Nephron (organoid): ENCODE data around the gene TRIM2.

Source experiments
- H3K27ac Mint-ChIP-seq, 3 experiments: 2 replicates each; pipeline ENCODE4 v1.8.0; 2020; ENCODE audit warnings: mixed read lengths in 3 of 3, mild to moderate bottlenecking in 2 of 3, moderate library complexity in 1 of 3
- H3K27me3 Mint-ChIP-seq: 2 replicates; pipeline ENCODE4 v1.8.0; 2021; ENCODE audit warnings: low read depth, mild to moderate bottlenecking, moderate library complexity, mixed read lengths
- H3K36me3 Mint-ChIP-seq: 2 replicates; pipeline ENCODE4 v1.8.0; 2020; ENCODE audit warnings: low read depth, mixed read lengths
- H3K4me1 Mint-ChIP-seq: 2 replicates; pipeline ENCODE4 v1.8.0; 2020; ENCODE audit warnings: mixed read lengths
- H3K4me3 Mint-ChIP-seq, 3 experiments: 2 replicates each; pipeline ENCODE4 v1.8.0; 2020; ENCODE audit warnings: mild to moderate bottlenecking in 3 of 3, mixed read lengths in 3 of 3, moderate library complexity in 2 of 3
- H3K9me3 Mint-ChIP-seq: 2 replicates; pipeline ENCODE4 v1.8.0; 2020; ENCODE audit warnings: mixed read lengths
- CTCF ChIP-seq, 3 experiments: fragments of 200-600 bp; sonication (generic); IDR thresholded peaks; one replicate each; pipeline ENCODE4 v1.5.0; 2021; ENCODE audit warnings: antibody characterized with exemption in 3 of 3; ENCODE audit not compliant: unreplicated experiment in 3 of 3

TRIM2 gene

GRCh38 chr4:153174821-153175567, 29.2 kb upstream of the TRIM2 start:
- no peaks in the 10 kb centered on the region for H3K4me1 Mint-ChIP-seq
- H3K4me3 Mint-ChIP-seq = no peak overlapping the region
- H3K36me3 Mint-ChIP-seq = no peaks in the 10 kb centered on the region
- H3K9me3 Mint-ChIP-seq = no peaks in the 10 kb centered on the region
- no peak for TF ChIP-seq CTCF (IDR thresholded peaks at IDR 0.05; ENCODE audit: unreplicated experiment in 3 of 3)
- H3K27me3 Mint-ChIP-seq = peaks cover 5% of the 10 kb centered on the region
- H3K27ac Mint-ChIP-seq = no peak overlapping the region

- Mint-ChIP-seq H3K9me3 (no peaks in the 10 kb centered on the region), H3K4me1 (no peaks in the 10 kb centered on the region), H3K27me3 (peaks cover 5% of the 10 kb centered on the region), H3K36me3 (no peaks in the 10 kb centered on the region), H3K27ac (no peak overlapping the region), H3K4me3 (no peak overlapping the region)
- no peak for TF ChIP-seq CTCF (IDR thresholded peaks at IDR 0.05; ENCODE audit: unreplicated experiment in 3 of 3)
Measured at GRCh38 chr4:153176938-153177337, 27.3 kb upstream of the TRIM2 start.

- Mint-ChIP-seq H3K27me3 (no peaks in the 10 kb centered on the region), H3K4me1 (no peaks in the 10 kb centered on the region), H3K9me3 (no peaks in the 10 kb centered on the region), H3K27ac (no peak overlapping the region), H3K4me3 (no peak overlapping the region), H3K36me3 (no peaks in the 10 kb centered on the region)
- TF ChIP-seq CTCF (IDR thresholded peaks at IDR 0.05; ENCODE audit: unreplicated experiment in 3 of 3) = no peak
Measured at GRCh38 chr4:153177841-153178240, 26.4 kb upstream of the TRIM2 start.

- no peak overlapping the region for H3K27ac Mint-ChIP-seq
- H3K4me1 Mint-ChIP-seq = no peaks in the 10 kb centered on the region
- H3K4me3 Mint-ChIP-seq = no peak overlapping the region
- no peaks in the 10 kb centered on the region for H3K27me3 Mint-ChIP-seq
- H3K36me3 Mint-ChIP-seq = no peaks in the 10 kb centered on the region
- TF ChIP-seq CTCF (IDR thresholded peaks at IDR 0.05; ENCODE audit: unreplicated experiment in 3 of 3) = no peak
- no peaks in the 10 kb centered on the region for H3K9me3 Mint-ChIP-seq
Measured at GRCh38 chr4:153179100-153179499, 25.1 kb upstream of the TRIM2 start.

- Mint-ChIP-seq H3K36me3 (no peaks in the 10 kb centered on the region), H3K27ac (no peak overlapping the region), H3K4me1 (no peaks in the 10 kb centered on the region), H3K9me3 (no peaks in the 10 kb centered on the region), H3K4me3 (no peak overlapping the region), H3K27me3 (no peaks in the 10 kb centered on the region)
- TF ChIP-seq CTCF (IDR thresholded peaks at IDR 0.05; ENCODE audit: unreplicated experiment in 3 of 3) = no peak
Measured at GRCh38 chr4:153181293-153181692, 22.9 kb upstream of the TRIM2 start.

- H3K36me3 Mint-ChIP-seq = no peaks in the 10 kb centered on the region
- TF ChIP-seq CTCF (IDR thresholded peaks at IDR 0.05; ENCODE audit: unreplicated experiment in 3 of 3) = no peak
- no peaks in the 10 kb centered on the region for H3K27me3 Mint-ChIP-seq
- H3K9me3 Mint-ChIP-seq = no peaks in the 10 kb centered on the region
- no peak overlapping the region for H3K27ac Mint-ChIP-seq
- H3K4me3 Mint-ChIP-seq = no peak overlapping the region
- no peaks in the 10 kb centered on the region for H3K4me1 Mint-ChIP-seq
Measured at GRCh38 chr4:153181700-153182099, 22.5 kb upstream of the TRIM2 start.
